ENCODE data around the gene KRTAP12-3. TPM values are rescaled to one million over a fixed set of nuclear protein-coding genes. Genes with fewer than 3 reads are reported as not detected.

Gene KRTAP12-3
- total RNA-seq, 3 donors from 2014 or later, result not detected

DNA sequence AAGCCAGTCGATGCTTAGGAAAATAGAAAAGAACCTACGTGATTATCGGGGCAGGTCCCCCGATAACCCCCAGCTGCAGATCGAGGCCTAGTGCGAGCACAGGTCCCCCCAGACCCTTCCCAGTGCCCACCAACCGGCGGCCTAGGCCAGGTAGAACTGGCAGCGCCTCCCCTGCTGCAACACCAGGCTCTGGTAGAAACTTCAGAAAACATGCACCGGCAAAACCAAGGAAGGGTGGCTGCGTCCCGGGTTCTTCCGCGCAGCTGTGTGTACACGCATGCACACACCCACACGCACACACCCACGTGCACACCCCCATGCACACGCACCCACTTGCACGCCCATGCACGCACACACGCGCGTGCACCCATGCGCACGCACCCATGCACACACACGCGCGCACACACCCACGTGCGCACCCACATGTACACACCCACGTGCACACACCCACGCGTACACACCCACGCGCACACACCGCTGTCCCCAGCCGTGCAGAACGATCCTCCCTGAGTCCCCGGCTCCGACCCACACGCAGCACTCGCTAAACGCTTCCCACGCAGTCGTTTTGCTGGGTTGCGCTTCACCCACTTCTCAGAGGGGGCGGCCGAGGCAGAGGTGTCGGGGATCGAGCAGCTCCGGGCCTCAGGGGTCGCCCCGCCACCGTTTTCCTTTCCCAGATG is 48.4 kb downstream of the KRTAP12-3 start:
- intact Hi-C loops (cut with DNase I; ENCODE audit: low total_unique reads), result no loop called here

GRCh38 chr21:44706706-44707581 is 49.2 kb downstream of the KRTAP12-3 start:
- Histone ChIP-seq H3K9me3 (peaks cover 0 to 5% of the 10 kb centered on the region in 2 donors), H3K27me3 (peaks cover 0 to 91% of the 10 kb centered on the region in 2 donors), H3K27ac (no peak overlapping the region), H3K4me1 (peaks cover 0 to 11% of the 10 kb centered on the region in 2 donors), H3K36me3 (no peaks in the 10 kb centered on the region), H3K4me3 (no peak overlapping the region)
- TF ChIP-seq POLR2AphosphoS5 (IDR thresholded peaks at IDR 0.05) (no peak), POLR2A (IDR thresholded peaks at IDR 0.05) (no peak)
- TF ChIP-seq, protein P1, sequence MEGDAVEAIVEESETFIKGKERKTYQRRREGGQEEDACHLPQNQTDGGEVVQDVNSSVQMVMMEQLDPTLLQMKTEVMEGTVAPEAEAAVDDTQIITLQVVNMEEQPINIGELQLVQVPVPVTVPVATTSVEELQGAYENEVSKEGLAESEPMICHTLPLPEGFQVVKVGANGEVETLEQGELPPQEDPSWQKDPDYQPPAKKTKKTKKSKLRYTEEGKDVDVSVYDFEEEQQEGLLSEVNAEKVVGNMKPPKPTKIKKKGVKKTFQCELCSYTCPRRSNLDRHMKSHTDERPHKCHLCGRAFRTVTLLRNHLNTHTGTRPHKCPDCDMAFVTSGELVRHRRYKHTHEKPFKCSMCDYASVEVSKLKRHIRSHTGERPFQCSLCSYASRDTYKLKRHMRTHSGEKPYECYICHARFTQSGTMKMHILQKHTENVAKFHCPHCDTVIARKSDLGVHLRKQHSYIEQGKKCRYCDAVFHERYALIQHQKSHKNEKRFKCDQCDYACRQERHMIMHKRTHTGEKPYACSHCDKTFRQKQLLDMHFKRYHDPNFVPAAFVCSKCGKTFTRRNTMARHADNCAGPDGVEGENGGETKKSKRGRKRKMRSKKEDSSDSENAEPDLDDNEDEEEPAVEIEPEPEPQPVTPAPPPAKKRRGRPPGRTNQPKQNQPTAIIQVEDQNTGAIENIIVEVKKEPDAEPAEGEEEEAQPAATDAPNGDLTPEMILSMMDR (IDR thresholded peaks at IDR 0.05), result no peak
- intact Hi-C loops (cut with DNase I; ENCODE audit: low total_unique reads), result no loop called here
- DNase-seq (ENCODE audit: low spot score in 2 of 2), result no peak

More for the DNA sequence above, 48.4 kb downstream of the KRTAP12-3 start:
- Histone ChIP-seq H3K36me3 (no peaks in the 10 kb centered on the region), H3K4me1 (peaks cover 0 to 8% of the 10 kb centered on the region in 2 donors), H3K27ac (no peak overlapping the region), H3K4me3 (no peak overlapping the region), H3K9me3 (peaks cover 0 to 5% of the 10 kb centered on the region in 2 donors), H3K27me3 (peaks cover 0 to 89% of the 10 kb centered on the region in 2 donors)
- no peak for DNase-seq (ENCODE audit: low spot score in 2 of 2)
- TF ChIP-seq POLR2AphosphoS5 (IDR thresholded peaks at IDR 0.05) (no peak), POLR2A (IDR thresholded peaks at IDR 0.05) (no peak)
- TF ChIP-seq, protein P1 (IDR thresholded peaks at IDR 0.05), result no peak

Other genes with a start within 250 kb of the KRTAP12-3 start
- gene LRRC3, start 202.4 kb upstream of the KRTAP12-3 start, total RNA-seq, result 1 to 10 TPM; 1.6 to 6.4 (median 2.0) TPM
- not detected for gene KRTAP10-1, start 117.7 kb upstream of the KRTAP12-3 start, total RNA-seq
- not detected for gene KRTAP10-2, start 106.4 kb upstream of the KRTAP12-3 start, total RNA-seq
- not detected for gene KRTAP10-3, start 99.1 kb upstream of the KRTAP12-3 start, total RNA-seq
- gene KRTAP10-4, start 84.2 kb upstream of the KRTAP12-3 start, total RNA-seq, result not detected
- not detected for gene KRTAP10-5, start 77.3 kb upstream of the KRTAP12-3 start, total RNA-seq
- gene KRTAP10-6, start 65.4 kb upstream of the KRTAP12-3 start, total RNA-seq, result not detected
- gene KRTAP10-7, start 57.3 kb upstream of the KRTAP12-3 start, total RNA-seq, result not detected
- gene KRTAP10-8, start 45.9 kb upstream of the KRTAP12-3 start, total RNA-seq, result not detected
- not detected for gene KRTAP10-9, start 30.8 kb upstream of the KRTAP12-3 start, total RNA-seq
- gene KRTAP10-10, start 20.6 kb upstream of the KRTAP12-3 start, total RNA-seq, result not detected
- gene KRTAP10-11, start 11.5 kb upstream of the KRTAP12-3 start, total RNA-seq, result not detected
- not detected for gene KRTAP12-4, start 3.3 kb upstream of the KRTAP12-3 start, total RNA-seq
- not detected for gene KRTAP12-2, start 9.0 kb downstream of the KRTAP12-3 start, total RNA-seq
- not detected for gene KRTAP12-1, start 24.2 kb downstream of the KRTAP12-3 start, total RNA-seq
- not detected for gene KRTAP10-12, start 39.2 kb downstream of the KRTAP12-3 start, total RNA-seq
- gene TSPEAR, start 53.6 kb downstream of the KRTAP12-3 start, total RNA-seq, result under 1 TPM in 1 of 3 donors, not detected in 2; 0.15 TPM
- gene UBE2G2, start 143.9 kb downstream of the KRTAP12-3 start, total RNA-seq, result 100 to 1,000 TPM in 1 of 3 donors, 10 to 100 TPM in 2; 84.8 to 128 (median 99.2) TPM
- 10 to 100 TPM; 64.2 to 64.8 (median 64.4) TPM for gene SUMO3, start 160.1 kb downstream of the KRTAP12-3 start, total RNA-seq
- gene PTTG1IP, start 215.8 kb downstream of the KRTAP12-3 start, total RNA-seq, result 100 to 1,000 TPM; 187 to 351 (median 272) TPM

Data from breast epithelium (tissue), 4 donors.